GM12878 (cell line): ENCODE results near the gene PIK3C2B. TPM values are rescaled to one million over a fixed set of nuclear protein-coding genes. Genes with fewer than 3 reads are reported as not detected.
A peak's percentile ranks its signal among the peaks of the same experiment; 100 is the strongest.

ENCODE experiments used
- ATAC-seq: fragments of 200-7000 bp; cut with Tn5 transposase; 3 replicates; pipeline ENCODE4 v1.9.1; 2020; ENCODE audit warnings: mild to moderate bottlenecking, moderate library complexity
- BruUV-seq: library from RNA; stranded (reverse); fragments of 400-500 nt; replicated peaks from 2 replicates; lab custom pipeline; 2021; lab: Mats Ljungman, UMichigan
- CTCF ChIA-PET: fragments of 300-600 bp; sonication (Branson Sonifier 250); formaldehyde crosslinking; extraction: SDS; loops from one replicate; lab custom pipeline; 2021; ENCODE audit warnings: inconsistent platforms; lab: Yijun Ruan, JAX
- POLR2A ChIA-PET: fragments of 350-600 bp; formaldehyde crosslinking; extraction: SDS; loops from one replicate; lab custom pipeline; 2021; ENCODE audit warnings: inconsistent platforms; lab: Charles Lee
- RAD21 ChIA-PET: fragments of 300-600 bp; sonication (Branson Sonifier 250); formaldehyde crosslinking; loops from one replicate; lab custom pipeline; 2023; ENCODE audit warnings: antibody characterized with exemption; ENCODE audit not compliant: unreplicated experiment; lab: Charles Lee
- SMC1A ChIA-PET: fragments of 300-600 bp; sonication (Branson Sonifier 250); formaldehyde crosslinking; loops from one replicate; lab custom pipeline; 2023; ENCODE audit not compliant: unreplicated experiment, uncharacterized antibody; lab: Charles Lee
- DNase-seq: peaks from one replicate; pipeline ENCODE4 v3.0.0-alpha.2; 2011; ENCODE audit warnings: low read depth, low spot score
- FAIRE-seq: peaks from 3 replicates; lab custom pipeline; 2011; peaks lifted over from hg19 to GRCh38; lab: Jason Lieb, UNC
- H2AFZ ChIP-seq: 2 replicates; pipeline ENCODE4 v1.6.0; 2011; ENCODE audit warnings: low read depth, low read length, control low read depth; ENCODE audit not compliant: control insufficient read depth
- H3K27ac ChIP-seq: 2 replicates; pipeline ENCODE4 v1.5.1; 2011; ENCODE audit warnings: control low read depth; ENCODE audit not compliant: control insufficient read depth, insufficient read depth
- H3K27me3 ChIP-seq, 2 experiments: replicated peaks in 1 of 2; 2 replicates each; pipeline versions ENCODE4 v1.6.0 to v1.6.1; 2011; ENCODE audit warnings: low read length in 1 of 2; ENCODE audit not compliant: control insufficient read depth in 2 of 2, insufficient read depth in 2 of 2
- H3K36me3 ChIP-seq, 2 experiments: 2 replicates each; pipeline ENCODE4 v1.5.1; 2011; ENCODE audit warnings: low read length in 1 of 2; ENCODE audit not compliant: control insufficient read depth in 2 of 2, insufficient read depth in 2 of 2
- H3K4me1 ChIP-seq: 2 replicates; pipeline ENCODE4 v1.6.1; 2011; ENCODE audit warnings: mild to moderate bottlenecking, low read length, moderate library complexity, mixed read lengths; ENCODE audit not compliant: control insufficient read depth, insufficient read depth
- H3K4me2 ChIP-seq: 2 replicates; pipeline ENCODE4 v1.6.0; 2011; ENCODE audit warnings: control low read depth; ENCODE audit not compliant: control insufficient read depth, insufficient read depth
- H3K4me3 ChIP-seq: fragments of 200-600 bp; sonication (generic); 2 replicates; pipeline ENCODE4 v1.5.1; 2016
- H3K79me2 ChIP-seq: 2 replicates; pipeline ENCODE4 v1.6.0; 2011; ENCODE audit warnings: low read length; ENCODE audit not compliant: control insufficient read depth, insufficient read depth
- H3K9ac ChIP-seq: 2 replicates; pipeline ENCODE4 v1.8.0; 2011; ENCODE audit warnings: low read length, control low read depth, mixed read lengths; ENCODE audit not compliant: control insufficient read depth, insufficient read depth
- H3K9me3 ChIP-seq: replicated peaks from 3 replicates; pipeline ENCODE4 v1.5.1; 2011; ENCODE audit warnings: mild to moderate bottlenecking, low read length; ENCODE audit not compliant: control insufficient read depth, insufficient read depth
- H4K20me1 ChIP-seq: 2 replicates; pipeline ENCODE4 v1.6.0; 2011; ENCODE audit not compliant: control insufficient read depth, insufficient read depth
- ATF7 ChIP-seq: fragments of 450-650 bp; IDR thresholded peaks from 2 replicates; pipeline ENCODE4 v1.6.1; 2016; ENCODE audit warnings: low read depth, mild to moderate bottlenecking
- BCL3 ChIP-seq: IDR thresholded peaks from 2 replicates; pipeline ENCODE4 v1.6.1; 2011; ENCODE audit warnings: borderline replicate concordance, low read depth, mild to moderate bottlenecking, moderate library complexity, low read length; ENCODE audit not compliant: insufficient read depth, poor library complexity, severe bottlenecking
- CBFB ChIP-seq: IDR thresholded peaks from 2 replicates; pipeline ENCODE4 v1.6.1; 2016; ENCODE audit warnings: antibody characterized with exemption, low read depth
- CEBPZ ChIP-seq: fragments of 150-350 bp; IDR thresholded peaks from 2 replicates; pipeline ENCODE4 v1.6.1; 2016; ENCODE audit warnings: low read depth, low read length
- GABPA ChIP-seq: IDR thresholded peaks from 2 replicates; pipeline ENCODE4 v1.6.1; 2014; ENCODE audit warnings: antibody characterized with exemption, low read depth, mild to moderate bottlenecking, inconsistent platforms
- IKZF2 ChIP-seq, 2 experiments: fragments of 450-650 bp; IDR thresholded peaks; 2 replicates each; pipeline ENCODE4 v1.6.1; 2017; ENCODE audit warnings: mild to moderate bottlenecking in 2 of 2, moderate library complexity in 2 of 2
- NFIC ChIP-seq: IDR thresholded peaks from 2 replicates; pipeline ENCODE4 v1.6.1; 2012; ENCODE audit warnings: low read depth, mild to moderate bottlenecking, inconsistent platforms, low read length, moderate library complexity
- POU2F2 ChIP-seq: IDR thresholded peaks from 3 replicates; pipeline ENCODE4 v1.6.1; 2011; ENCODE audit warnings: low read depth, mild to moderate bottlenecking, low read length, borderline replicate concordance
- RB1 ChIP-seq: fragments of 450-650 bp; formaldehyde crosslinking; IDR thresholded peaks from 2 replicates; pipeline ENCODE4 v1.6.1; 2017; ENCODE audit warnings: mild to moderate bottlenecking, borderline replicate concordance
- RUNX3 ChIP-seq: IDR thresholded peaks from 2 replicates; pipeline ENCODE4 v1.6.1; 2012; ENCODE audit warnings: low read length, inconsistent platforms
- ZNF384 ChIP-seq: IDR thresholded peaks from 2 replicates; pipeline ENCODE4 v1.6.1; 2012; ENCODE audit warnings: low read depth, mild to moderate bottlenecking, low read length, improper control_type of control experiment, borderline replicate concordance
- WGBS: methylation state at CpG from one replicate; pipeline ENCODE4 v1.1.6; 2016; ENCODE audit warnings: low lambda C conversion rate; ENCODE audit not compliant: insufficient replicate concordance, insufficient coverage; ENCODE audit errors: missing lambda C conversion rate; 5-methylcytosine and 5-hydroxymethylcytosine counted together
- in situ Hi-C: fragments of 300-500 bp; cut with MboI; formaldehyde crosslinking; loops from 9 replicates; pipeline ENCODE4 v1.14.3; 2018; ENCODE audit warnings: mixed read lengths
- intact Hi-C: fragments of 100-400 bp; cut with micrococcal nuclease; formaldehyde crosslinking; loops from one replicate; pipeline ENCODE4 v1.14.2; 2022; ENCODE audit not compliant: unreplicated experiment
- polyA plus RNA-seq, 11 experiments: library from polyadenylated mRNA; depleted of rRNA in 4 of 11; unstranded in 6 of 11; stranded (reverse) in 5 of 11; fragments of >200 nt; fragmentation: Nextera tagmentation in 4 of 11; fragmentation: Illumina TruSeq in 1 of 11; extraction: Ambion mirVana in 4 of 11; extraction: Trizol in 1 of 11; gene quantifications; 1 replicate in 1 of 11; 2 replicates in 10 of 11; pipeline versions ENCODE4 v1.2.1 to v1.2.3, GENCODE V29; 2011 to 2016; ENCODE audit warnings: inconsistent platforms in 2 of 11, missing spikeins in 2 of 11, low read depth in 1 of 11
- total RNA-seq, 4 experiments: library from RNA; depleted of rRNA in 3 of 4; stranded (reverse); fragments of >200 nt in 3 of 4; fragmentation: Illumina TruSeq in 1 of 4; extraction: Trizol in 1 of 4; gene quantifications; 2 replicates each; pipeline versions ENCODE4 v1.2.1 to v1.2.3, GENCODE V29; 2013 to 2021

Gene PIK3C2B
- total and polyA plus RNA-seq, 10 of the 15 experiments (the other 5 are each of a cell fraction or from before 2014, with no cell fraction given), result 2.2 to 38.1 (median 11.4) TPM

- Histone ChIP-seq H3K27me3 (no peaks in the 10 kb centered on the region), H3K9ac (no peak overlapping the region), H2AFZ (no peak overlapping the region), H3K36me3 (peaks cover 16 to 41% of the 10 kb centered on the region in 2 experiments), H4K20me1 (no peaks in the 10 kb centered on the region), H3K27ac (peak overlapping the region; percentile 20; the same call in 1 of the 2 replicates), H3K79me2 (no peaks in the 10 kb centered on the region; the same call in none of the 2 replicates), H3K4me3 (no peak overlapping the region), H3K4me2 (no peak overlapping the region), H3K4me1 (peaks cover 16% of the 10 kb centered on the region; the same call in 1 of the 2 replicates), H3K9me3 (no peaks in the 10 kb centered on the region; the same call in 1 of the 3 replicates)
- SMC1A ChIA-PET, result interaction anchor here (1.2 to 2.5 kb wide), 7 partner anchors 9 to 52 kb away, joined by 3 to 15 read pairs (median 5); no protein-coding TSS in a partner anchor
- 55% methylated on average over 2 of the region's 2 CpGs for WGBS
- intact Hi-C loops, result loop anchor here (2.0 kb wide), 1 partner anchor 14 kb away; no protein-coding TSS in a partner anchor
- CTCF ChIA-PET, result interaction anchor here (0.7 to 2.2 kb wide), 11 partner anchors 11 to 339 kb away, joined by 3 to 7 read pairs (median 3); no protein-coding TSS in a partner anchor
- peak; percentile 65 for FAIRE-seq
- no TSS peak for BruUV-seq
- RAD21 ChIA-PET, result interaction anchor here (1.0 kb wide), 1 partner anchor 37 kb away, joined by 3 read pairs; no protein-coding TSS in a partner anchor
- peak; percentile 90 for ATAC-seq
- in situ Hi-C loops, result no loop called here
- POLR2A ChIA-PET, result interaction anchor here (0.9 to 2.2 kb wide), 4 partner anchors 11 to 29 kb away, joined by 3 to 9 read pairs (median 6); no protein-coding TSS in a partner anchor
- DNase-seq, result no peak
- TF ChIP-seq RUNX3 (peak; percentile 86), CBFB (0 out of 2 replicates have a peak, but pooled peaks have one; percentile 36), BCL3 (no peak), POU2F2 (0 out of 3 replicates have a peak, but pooled peaks have one; percentile 30), CEBPZ (no peak), ZNF384 (peak; percentile 66; the same call in 1 of the 2 replicates), ATF7 (0 out of 2 replicates have a peak, but pooled peaks have one; percentile 48), IKZF2 (IDR thresholded peaks at IDR 0.05) (peak in 1 of 2 experiments; percentile 58; a peak in 2 of 4 replicates), NFIC (peak; percentile 30; the same call in 1 of the 2 replicates), GABPA (no peak), RB1 (no peak)
Observed at GRCh38 chr1:204544321-204544720, 49.7 kb upstream of the PIK3C2B start.
